ENCODE data around the gene SERPINB11.
"Not testable (repeated sequence)": the region's sequence is repeated elsewhere in the genome, so short reads cannot be mapped to it uniquely, and the experiment has no call there.

SERPINB11 gene, protein sequence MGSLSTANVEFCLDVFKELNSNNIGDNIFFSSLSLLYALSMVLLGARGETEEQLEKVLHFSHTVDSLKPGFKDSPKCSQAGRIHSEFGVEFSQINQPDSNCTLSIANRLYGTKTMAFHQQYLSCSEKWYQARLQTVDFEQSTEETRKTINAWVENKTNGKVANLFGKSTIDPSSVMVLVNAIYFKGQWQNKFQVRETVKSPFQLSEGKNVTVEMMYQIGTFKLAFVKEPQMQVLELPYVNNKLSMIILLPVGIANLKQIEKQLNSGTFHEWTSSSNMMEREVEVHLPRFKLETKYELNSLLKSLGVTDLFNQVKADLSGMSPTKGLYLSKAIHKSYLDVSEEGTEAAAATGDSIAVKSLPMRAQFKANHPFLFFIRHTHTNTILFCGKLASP

DNA sequence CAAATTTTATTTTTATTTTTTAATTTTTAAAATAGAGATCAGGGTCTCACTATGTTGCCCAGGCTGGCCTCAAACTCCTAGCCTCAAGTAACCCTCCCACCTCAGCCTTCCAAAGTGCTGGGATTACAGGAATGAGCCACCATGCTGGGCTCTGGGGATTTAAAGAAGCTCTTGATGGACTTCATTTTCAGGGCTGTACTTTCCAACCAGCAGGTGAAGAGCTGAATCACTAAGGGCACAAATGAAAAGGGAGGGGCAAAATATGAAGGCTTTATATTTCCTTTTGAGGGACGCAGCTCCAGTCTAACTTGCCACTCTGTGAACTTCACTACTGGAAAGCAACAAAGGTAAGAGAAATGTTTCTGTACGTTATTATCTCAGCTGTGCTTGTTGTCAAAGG, at the start of gene SERPINB11:
Gene SERPINB11 (plus strand): TSS at position 301 of the 400 bp plus-strand sequence. CDS start 7,234 bp downstream, outside the sequence.
- no peak for DNase-seq

DNA sequence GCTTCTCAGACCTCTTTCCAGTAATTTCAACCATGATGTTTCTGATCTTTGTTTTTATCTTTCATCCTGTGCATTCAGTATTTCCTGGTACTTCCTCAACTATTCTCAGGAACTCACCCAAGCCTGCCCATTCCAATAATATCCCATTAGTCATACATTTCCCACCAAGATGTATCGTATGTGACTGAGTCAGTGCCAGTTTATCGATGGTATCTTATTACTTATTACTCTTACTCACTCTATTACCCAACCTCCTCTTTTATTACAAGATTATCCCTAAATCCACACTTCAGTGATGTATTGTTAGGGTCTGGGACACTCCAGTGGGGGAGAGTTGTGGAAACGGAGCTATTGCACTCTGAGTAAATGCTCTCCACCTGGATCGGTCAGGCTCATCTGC, 43.8 kb upstream of the SERPINB11 start:
- not testable (repeated sequence) for DNase-seq

DNA sequence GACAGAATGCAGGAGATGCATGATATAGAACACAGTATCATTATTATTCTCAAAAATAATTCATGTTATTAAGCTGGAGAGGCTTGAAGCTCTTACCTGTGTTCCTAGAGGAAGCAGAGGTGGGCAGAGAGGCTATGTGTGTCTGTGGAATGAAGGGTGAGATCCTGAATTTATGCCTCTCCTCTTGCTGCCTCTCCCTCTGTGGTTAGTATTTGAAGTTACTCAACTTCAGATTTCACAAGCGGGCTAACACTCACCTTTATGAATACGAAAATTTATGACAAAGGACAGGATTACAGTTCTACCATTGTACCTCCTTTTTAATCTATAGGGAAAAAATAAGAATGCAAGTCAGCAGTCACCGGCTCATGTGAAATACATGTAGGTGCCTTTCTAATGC, 41.0 kb upstream of the SERPINB11 start, which contains the start of gene SERPINB3:
Gene SERPINB3 (minus strand): TSS at position 144 of the 400 bp plus-strand sequence. CDS start 677 bp downstream, outside the sequence.
- not testable (repeated sequence) for DNase-seq

DNA sequence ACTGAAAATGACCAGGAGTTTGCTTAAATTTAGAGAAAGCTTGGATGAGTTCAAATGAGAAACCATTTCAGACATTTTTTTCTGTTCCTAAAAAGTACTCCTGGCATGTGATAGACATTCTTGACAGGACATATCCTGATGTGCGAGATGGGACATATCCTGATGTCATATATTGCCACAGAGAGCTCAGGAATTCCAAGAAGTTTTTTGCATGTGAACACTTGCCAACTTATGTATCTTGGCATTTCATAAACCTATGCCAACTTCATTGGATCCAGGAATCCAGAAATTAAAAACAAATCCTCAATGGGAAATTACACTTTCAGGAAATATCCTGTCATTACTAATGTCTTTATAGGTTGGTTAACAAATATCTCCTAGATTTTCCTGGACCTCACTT, 38.2 kb upstream of the SERPINB11 start:
- DNase-seq, result no peak

DNA sequence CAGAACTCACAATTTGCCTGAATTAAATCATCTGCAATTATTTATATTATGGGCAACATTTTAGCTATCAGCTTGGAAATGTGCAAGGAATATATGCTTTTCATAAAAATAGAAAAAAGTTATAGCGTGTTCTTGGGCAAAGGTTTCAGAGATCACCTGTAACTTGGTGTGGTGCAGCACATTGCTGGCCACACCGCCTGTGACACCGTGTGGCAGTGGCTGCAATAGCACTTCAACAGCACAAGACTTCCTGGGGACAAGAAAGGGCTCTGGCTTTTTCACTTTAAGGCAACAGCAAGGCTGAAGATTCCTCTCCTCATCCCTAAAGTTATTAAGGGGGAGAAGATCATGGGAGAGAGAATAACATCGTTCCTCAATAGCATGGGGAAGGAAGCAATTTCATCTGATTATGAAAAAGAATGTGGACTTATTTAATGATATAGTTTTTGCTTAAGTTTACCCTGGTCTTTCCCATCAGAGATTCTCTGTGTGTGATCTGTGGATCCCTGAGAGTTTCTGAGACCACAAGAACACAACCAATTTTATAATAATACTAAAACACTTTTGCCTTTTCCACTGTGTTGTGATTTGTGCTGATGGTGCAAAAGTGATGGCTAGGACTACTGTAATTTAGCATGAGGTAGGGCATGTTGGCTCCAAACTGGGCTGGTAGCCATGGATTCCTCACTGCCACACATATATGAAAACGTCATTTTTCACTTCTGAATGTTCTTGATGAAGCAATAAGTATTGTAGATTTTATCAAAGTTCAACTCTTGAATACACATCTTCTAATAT, 26.0 kb upstream of the SERPINB11 start:
- DNase-seq, result no peak

DNA sequence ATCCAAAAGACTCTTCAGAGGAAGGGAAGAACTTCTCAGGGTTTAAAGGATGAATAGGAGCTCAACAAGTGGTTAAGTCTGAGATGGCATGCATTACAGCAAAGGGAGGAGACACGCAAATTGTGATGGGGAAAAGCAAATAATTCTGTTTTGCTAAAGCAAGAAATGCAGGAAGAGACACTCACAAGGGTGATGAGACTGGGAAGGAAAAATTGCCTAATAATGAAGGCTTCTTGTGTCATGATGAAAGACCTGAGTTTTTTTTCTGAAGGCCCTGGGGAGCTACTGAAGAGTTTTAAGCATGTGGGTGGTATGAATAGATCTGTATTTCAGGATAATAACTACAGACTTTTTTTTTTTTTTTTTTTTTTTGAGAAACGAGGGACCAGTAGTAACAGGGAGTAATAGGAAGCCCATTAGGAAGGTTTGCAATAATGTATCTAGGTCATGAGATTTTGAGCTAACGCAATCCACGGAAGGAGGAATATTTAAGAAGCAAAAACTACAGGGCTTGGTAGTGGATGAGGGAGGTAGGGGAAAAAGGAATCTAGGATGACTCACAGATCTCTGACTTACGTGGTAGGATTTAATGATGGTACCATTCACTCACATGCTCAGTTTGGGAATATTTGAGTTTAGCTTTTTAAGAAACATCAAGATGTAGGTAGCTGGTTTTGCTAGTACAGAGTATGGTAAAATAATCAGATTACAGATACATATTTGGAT, 25.1 kb upstream of the SERPINB11 start:
- DNase-seq, result peak; percentile 22

DNA sequence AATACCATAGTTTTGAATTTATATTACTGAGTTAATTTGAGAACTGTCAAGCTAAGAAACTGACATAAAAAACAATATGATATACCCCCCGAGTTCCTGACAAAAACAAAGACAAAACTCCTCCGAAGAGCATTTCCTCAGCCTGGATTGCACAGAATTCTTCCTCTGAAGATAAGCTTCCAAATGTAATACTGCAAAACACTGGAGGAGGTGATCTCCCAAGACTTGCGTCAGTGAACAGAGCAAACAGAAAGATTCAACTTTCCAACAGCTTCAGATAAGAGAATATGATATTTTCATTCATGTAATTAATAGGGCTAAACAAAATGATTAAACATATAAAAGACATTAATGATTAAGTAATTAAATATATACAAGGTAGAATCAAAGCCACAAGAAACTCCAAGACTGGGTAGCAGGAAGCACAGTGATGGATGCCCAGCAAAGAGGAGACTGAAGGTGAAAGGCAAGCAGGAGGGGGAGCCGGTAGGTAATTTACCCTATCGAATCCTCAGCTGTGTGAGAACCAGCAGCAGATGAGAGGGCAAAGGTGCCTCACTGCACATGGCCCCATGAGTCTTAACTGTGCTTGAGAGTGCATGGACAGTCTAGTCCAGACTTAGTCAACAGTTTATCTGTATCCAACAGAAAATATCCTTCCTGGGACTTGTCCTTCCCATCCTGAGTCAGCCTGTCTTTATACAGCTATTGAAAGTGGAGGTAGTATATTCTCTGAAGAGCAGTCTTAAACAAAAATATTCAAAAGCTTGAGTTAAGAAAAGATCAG, 22.7 kb upstream of the SERPINB11 start:
- DNase-seq, result no peak

DNA sequence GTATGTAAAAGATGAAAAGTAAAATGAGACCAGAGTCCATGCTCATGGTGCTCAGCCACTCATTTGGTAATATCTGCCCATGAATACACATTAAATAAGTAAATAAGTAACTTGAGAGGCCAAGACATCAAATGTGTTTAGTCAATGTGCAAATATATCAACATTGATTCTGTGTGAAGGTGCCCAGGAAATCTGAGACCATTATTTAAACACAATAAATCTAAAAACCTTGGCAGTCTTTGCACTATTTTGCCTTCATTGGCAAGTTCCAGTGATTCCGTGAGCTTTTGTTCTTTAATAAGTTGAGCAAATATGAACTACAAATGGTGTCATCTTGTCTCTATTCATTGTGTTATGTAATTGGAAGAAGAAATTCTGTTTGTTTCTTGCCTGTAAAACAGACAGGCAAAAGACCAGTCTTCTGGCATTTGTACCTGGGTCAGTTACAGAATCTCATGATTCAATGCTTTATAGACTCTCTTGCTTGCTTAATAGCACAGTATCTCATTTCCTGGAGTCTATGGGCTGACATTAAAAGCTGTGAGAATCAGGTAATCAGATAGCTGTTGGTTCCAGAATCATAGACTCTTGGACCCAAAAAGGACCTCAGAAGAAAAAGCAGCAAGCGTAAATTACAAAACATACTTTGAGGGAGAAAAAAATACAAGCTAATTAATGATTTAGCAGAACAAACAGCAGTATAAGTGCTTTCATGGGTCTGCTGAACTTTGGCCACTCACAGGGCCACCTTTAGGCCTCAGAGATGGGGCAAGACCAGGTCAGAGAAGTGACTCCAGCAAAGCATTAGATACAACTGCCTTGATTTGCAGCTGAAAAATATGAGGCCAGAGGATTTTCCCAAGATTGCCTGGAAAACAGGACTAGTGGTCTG, 21.1 kb upstream of the SERPINB11 start:
- DNase-seq, result no peak

DNA sequence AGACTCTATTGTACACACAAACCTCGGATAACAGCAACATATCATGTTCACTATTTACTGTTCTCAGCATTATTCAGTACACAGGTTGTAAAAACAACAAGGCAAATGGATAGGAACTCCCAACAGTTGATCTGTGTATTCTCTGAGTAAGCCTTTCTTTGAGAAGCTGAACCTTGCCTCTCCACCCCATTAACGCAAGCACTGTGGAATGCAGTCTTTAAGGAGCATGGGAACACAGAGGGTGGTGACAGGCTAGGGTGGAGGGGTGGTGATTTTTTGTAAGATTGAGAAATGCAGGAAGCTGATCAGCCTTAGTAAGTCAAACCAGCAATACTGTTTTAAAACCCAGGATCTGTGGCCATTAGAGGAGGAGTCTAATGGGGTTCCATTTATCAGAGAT, 19.6 kb upstream of the SERPINB11 start:
- peak; percentile 77 for DNase-seq

DNA sequence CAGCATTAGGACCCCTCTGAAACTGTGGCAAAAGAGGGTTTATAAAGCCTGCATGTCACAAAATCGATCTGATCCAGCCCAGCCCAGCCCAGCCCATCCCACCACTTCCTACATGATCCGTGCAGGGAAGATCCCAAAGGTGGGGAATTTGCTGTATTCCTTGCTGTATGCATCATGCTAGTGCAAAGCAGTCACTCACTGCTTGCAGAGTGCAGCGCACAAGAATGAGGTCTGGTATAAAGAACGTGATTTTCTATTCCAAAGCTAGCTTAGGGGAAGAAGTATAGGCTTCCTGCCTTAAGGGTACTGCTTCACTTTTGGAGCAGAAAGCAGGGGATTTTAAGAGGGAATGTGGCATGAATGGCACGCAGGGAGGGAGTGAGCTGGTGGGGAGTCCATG, 18.9 kb upstream of the SERPINB11 start:
- no peak for DNase-seq

DNA sequence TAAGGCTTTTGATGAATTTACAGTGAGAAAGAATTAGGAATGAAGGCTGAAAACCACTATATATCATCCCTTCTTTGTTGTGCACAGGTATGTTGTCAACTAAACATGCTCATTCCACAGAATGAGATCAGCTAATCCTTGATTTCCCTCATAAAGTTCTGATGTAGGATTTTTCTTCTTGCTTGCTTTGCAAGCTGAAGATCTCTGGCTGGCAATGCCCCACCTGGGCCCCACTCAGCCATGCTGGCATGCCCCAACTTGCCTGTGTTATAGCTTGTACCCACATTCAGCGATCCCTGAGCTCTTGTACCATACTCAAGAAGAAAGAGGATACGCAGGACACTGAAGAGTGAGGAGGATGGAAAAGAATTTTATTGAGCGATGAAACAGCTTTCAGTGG, 18.0 kb upstream of the SERPINB11 start:
- no peak for DNase-seq

DNA sequence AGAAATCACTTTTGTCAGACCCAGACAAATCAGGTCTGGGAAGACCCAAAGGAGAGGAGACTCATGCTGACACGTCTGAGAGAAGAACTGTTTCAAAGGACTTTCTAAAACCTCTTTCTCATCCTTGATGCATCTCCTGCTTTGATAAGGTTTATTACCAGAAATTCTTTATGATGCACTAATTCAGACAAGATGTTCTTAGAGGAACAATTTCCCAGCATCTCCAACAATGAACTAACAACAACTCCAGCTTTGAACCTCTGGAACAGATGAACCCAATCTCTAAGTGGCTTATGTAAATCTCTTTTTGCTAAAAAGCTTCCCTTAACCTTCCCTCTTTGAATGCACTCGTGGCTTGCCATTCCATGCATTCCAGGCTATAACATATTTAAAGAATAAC, 15.9 kb upstream of the SERPINB11 start:
- DNase-seq, result no peak

DNA sequence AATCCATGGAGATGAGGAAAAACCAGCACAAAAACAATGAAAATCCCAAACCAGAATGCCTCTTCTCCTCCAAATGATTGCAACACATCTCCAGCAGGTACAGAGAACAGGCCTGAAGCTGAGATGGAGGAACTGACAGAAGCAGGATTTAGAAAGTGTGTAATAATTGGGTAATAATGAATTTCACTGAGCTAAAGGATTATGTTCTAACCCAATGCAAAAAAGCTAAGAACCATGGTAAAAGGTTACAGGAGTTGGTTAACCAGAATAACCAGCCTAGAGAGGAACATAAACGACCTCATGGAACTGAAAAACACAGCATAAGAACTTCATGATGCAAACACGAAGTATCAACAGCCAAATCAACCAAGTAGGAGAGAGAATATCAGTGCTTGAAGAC, 13.7 kb upstream of the SERPINB11 start:
- no peak for DNase-seq

DNA sequence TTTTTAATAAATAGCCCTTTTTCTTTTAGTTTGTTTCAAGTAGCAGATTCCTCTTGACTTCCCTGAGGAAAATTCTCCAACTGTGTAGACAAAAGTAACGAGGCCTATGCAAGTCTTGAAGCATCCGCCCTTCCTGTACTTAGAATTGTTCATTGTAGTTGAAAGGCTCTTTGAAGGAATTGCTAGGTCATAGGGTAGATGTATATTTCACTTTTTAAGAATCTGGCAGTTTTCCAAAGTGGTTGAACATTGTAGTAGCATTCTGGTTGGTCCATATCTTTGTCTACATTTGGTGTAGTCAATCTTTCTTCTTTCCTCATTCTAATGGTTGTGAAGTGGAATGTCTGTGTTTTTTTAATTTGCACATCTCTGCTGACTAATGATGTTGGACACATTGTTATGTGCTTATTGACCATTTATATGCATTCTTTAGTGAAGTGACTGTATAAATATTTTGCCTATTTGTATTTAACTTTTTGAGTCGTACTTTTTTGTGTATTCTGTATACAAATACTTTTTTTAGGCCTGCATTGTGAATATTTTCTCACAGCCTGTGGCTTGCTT, 5.6 kb upstream of the SERPINB11 start:
- no peak for DNase-seq

DNA sequence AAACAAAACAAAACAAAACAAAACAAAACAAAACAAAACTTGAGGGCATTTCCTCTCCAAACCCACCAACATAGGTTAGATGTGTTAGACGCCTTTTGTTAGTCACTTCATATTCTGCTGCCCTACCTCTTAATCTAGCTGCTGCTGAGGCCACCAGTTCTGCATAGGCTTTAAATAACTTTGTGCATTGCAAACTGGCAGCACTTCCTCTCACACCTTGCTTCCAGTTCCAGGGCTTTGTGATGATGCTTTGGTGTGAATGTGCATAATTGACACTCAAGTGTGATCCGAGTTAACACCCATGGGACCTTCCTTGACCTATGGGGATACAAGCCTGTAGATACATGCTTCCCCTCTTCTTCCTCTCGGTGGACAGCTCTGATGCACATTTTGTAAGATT, 2.3 kb upstream of the SERPINB11 start:
- no peak for DNase-seq

DNA sequence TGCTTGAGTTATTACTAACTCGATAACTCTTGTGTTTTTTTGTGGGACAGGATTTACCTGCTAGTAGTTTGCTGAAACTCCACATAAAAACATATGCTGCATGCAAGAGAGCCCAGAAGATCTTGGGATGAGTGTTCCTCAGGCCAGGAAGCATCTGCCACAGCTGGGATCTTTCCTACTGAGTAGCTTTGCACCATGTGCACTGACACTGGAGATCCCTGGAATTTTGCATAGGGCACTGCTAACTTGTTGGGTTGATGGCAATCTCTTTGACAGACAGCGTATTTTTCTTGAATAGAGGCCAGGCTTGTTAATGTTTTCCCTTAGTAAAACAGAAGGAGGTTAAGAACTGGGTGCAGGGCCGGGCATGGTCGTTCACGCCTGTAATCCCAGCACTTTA, 808 bp upstream of the SERPINB11 start:
- no peak for DNase-seq

DNA sequence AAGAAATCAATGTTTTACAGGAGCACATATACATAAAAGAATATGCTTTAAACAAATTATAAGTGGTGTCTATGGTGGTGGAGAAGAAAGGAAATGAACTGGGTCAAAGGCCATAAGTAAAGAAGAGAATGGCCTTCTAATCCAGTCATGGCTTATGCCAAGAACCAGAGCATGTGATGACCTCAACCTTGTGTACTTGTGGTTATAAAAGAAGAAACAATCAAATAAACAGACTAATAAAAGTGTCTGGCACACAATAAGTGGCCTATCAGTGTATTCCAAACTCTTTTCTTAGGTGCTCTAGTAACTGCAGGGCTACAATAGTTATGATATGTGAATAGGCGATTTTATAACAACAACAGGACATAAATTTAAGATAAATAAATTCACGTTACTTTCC, 2.6 kb downstream of the SERPINB11 start:
- no peak for DNase-seq

DNA sequence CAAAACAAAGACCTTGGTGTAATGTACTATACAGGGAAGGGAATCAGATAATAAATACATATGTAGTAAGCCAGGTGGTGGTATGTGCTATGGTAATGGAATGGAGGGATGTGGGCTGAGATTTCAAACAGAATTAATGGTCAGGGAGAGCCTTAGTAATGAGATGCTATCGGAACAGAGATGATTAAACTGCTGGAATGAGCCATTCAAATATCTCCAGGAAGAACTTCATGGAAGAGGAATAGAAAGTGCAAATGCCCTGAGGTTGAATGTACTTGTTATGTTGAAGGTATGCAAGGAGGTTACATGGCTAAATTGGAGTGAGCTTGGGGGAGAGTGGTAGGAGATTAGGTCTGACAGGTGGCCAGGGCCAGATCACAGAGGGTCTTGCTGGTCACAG, 5.1 kb downstream of the SERPINB11 start:
- no peak for DNase-seq

DNA sequence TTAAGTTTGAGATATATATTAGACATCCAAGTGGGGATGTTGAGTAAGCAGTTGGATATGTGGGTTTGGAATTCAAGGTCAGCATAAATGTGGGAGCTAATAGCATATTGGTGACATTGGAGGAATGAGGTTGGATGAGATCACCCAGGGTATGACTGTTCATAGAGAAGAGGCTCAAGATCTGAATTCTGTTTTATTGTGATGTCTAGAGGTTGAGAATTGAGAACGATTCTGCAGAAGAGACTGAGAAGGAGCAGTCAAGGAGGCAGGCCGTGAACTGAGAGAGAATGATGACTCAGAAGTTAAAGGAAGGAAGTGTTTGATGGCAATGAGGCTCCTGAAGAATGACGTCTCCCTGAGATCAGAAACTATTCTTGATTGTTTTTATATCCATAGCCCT, 5.9 kb downstream of the SERPINB11 start:
- DNase-seq, result peak; percentile 33

DNA sequence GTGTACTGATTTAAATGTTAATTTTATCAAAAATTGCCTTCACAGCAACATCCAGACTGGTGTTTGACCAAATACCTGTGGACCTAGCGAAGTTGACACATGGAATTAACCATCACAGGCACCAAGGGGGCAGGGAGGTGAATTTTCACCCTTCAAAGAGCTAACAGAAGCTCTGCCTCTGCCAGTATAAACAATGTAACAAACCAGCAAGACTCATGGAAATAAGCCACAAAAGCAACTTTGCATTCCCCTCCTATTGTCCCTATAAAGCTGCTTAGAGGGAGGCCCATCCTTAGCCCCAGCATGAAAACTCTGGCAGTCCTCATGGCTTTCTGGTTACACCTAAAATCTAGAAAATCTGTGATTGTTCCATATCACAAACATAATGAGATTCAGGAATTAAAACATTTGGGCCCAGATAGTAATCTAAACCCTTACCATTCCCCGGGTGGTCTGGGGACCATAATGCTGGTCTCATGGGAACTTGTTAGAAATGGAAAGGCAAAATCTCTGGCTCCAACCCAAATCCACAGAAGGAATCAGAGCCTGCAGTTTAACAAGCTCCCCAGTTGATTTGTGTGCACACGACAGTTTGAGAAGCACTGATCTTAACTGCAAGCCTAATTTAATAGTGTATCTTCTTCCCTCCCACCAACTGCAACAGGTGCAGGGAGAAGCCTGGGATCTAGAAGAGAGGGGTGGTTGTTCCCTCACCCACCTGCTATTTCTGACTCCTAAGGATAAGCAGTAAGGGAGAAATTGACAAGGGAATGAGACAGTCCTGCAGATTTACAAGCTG, 23.1 kb downstream of the SERPINB11 start:
- no peak for DNase-seq
